Mesendoderm (in vitro differentiated cells): ENCODE data around the gene WHAMM. TPM values are rescaled to one million over a fixed set of nuclear protein-coding genes. Genes with fewer than 3 reads are reported as not detected.
"Not testable (repeated sequence)": the region's sequence is repeated elsewhere in the genome, so short reads cannot be mapped to it uniquely, and the experiment has no call there.

Source experiments
- DNase-seq: peaks from one replicate; pipeline ENCODE4 v3.0.0; 2013
- H2AK5ac ChIP-seq: 2 replicates; pipeline ENCODE4 v1.6.1; 2013; ENCODE audit warnings: low read length, inconsistent platforms
- H2BK120ac ChIP-seq: 2 replicates; pipeline ENCODE4 v1.6.1; 2013; ENCODE audit warnings: low read depth, mild to moderate bottlenecking, low read length, moderate library complexity, mixed read lengths
- H2BK15ac ChIP-seq: replicated peaks from 2 replicates; pipeline ENCODE4 v1.6.1; 2013; ENCODE audit warnings: low read depth, mild to moderate bottlenecking, moderate library complexity
- H2BK5ac ChIP-seq: 2 replicates; pipeline ENCODE4 v1.6.1; 2013; ENCODE audit warnings: low read length, inconsistent platforms
- H3K18ac ChIP-seq: 2 replicates; pipeline ENCODE4 v1.6.1; 2013; ENCODE audit warnings: mild to moderate bottlenecking, low read length, mixed read lengths
- H3K23ac ChIP-seq: one replicate; pipeline ENCODE4 v1.6.1; 2013; ENCODE audit warnings: low read length
- H3K27ac ChIP-seq: 2 replicates; pipeline ENCODE4 v1.5.1; 2013; ENCODE audit warnings: low read depth, mild to moderate bottlenecking, inconsistent platforms, low read length, moderate library complexity
- H3K27me3 ChIP-seq: 2 replicates; pipeline ENCODE4 v1.6.1; 2013; ENCODE audit warnings: low read length, control low read depth, mild to moderate bottlenecking, inconsistent platforms; ENCODE audit not compliant: insufficient read depth, poor library complexity
- H3K36me3 ChIP-seq: 2 replicates; pipeline ENCODE4 v1.6.1; 2013; ENCODE audit warnings: low read length, inconsistent platforms; ENCODE audit not compliant: control insufficient read depth, insufficient read depth
- H3K4ac ChIP-seq: one replicate; pipeline ENCODE4 v1.6.1; 2013; ENCODE audit warnings: low read depth, mild to moderate bottlenecking, low read length, moderate library complexity
- H3K4me1 ChIP-seq: 2 replicates; pipeline ENCODE4 v1.6.1; 2013; ENCODE audit warnings: low read depth, low read length, inconsistent platforms; ENCODE audit not compliant: control insufficient read depth
- H3K4me2 ChIP-seq: 2 replicates; pipeline ENCODE4 v1.6.1; 2013; ENCODE audit warnings: low read length
- H3K4me3 ChIP-seq: 2 replicates; pipeline ENCODE4 v1.5.1; 2013; ENCODE audit warnings: mild to moderate bottlenecking, low read length
- H3K56ac ChIP-seq: one replicate; pipeline ENCODE4 v1.6.1; 2013; ENCODE audit warnings: low read length
- H3K79me1 ChIP-seq: 2 replicates; pipeline ENCODE4 v1.6.1; 2013; ENCODE audit warnings: low read length, inconsistent platforms
- H3K79me2 ChIP-seq: 2 replicates; pipeline ENCODE4 v1.6.1; 2013; ENCODE audit warnings: mild to moderate bottlenecking, low read length; ENCODE audit not compliant: control insufficient read depth, insufficient read depth
- H3K9ac ChIP-seq: 2 replicates; pipeline ENCODE4 v1.6.1; 2013; ENCODE audit warnings: low read length, inconsistent platforms
- H4K5ac ChIP-seq: one replicate; pipeline ENCODE4 v1.6.1; 2013; ENCODE audit warnings: low read length
- H4K8ac ChIP-seq: one replicate; pipeline ENCODE4 v1.6.1; 2013; ENCODE audit warnings: low read depth, mild to moderate bottlenecking, control low read depth, low read length, moderate library complexity
- WGBS: extraction: QIAGEN DNeasy Blood & Tissue Kit; methylation state at CpG from one replicate; pipeline ENCODE4 v1.1.7; 2013; ENCODE audit warnings: low lambda C conversion rate, missing lambda C conversion rate; ENCODE audit not compliant: insufficient coverage; ENCODE audit errors: extremely low coverage; 5-methylcytosine and 5-hydroxymethylcytosine counted together
- polyA plus RNA-seq, 2 experiments: library from polyadenylated mRNA; stranded (reverse); fragments of 200-250 nt; gene quantifications; one replicate each; pipeline ENCODE4 v1.2.3, GENCODE V29; 2013

Gene WHAMM, protein sequence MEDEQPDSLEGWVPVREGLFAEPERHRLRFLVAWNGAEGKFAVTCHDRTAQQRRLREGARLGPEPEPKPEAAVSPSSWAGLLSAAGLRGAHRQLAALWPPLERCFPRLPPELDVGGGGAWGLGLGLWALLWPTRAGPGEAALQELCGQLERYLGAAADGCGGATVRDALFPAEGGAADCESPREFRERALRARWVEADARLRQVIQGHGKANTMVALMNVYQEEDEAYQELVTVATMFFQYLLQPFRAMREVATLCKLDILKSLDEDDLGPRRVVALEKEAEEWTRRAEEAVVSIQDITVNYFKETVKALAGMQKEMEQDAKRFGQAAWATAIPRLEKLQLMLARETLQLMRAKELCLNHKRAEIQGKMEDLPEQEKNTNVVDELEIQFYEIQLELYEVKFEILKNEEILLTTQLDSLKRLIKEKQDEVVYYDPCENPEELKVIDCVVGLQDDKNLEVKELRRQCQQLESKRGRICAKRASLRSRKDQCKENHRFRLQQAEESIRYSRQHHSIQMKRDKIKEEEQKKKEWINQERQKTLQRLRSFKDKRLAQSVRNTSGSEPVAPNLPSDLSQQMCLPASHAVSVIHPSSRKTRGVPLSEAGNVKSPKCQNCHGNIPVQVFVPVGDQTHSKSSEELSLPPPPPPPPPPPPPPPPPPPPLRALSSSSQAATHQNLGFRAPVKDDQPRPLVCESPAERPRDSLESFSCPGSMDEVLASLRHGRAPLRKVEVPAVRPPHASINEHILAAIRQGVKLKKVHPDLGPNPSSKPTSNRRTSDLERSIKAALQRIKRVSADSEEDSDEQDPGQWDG
- polyA plus RNA-seq (2013, experiment 1 of 2): 1.8 TPM
- 2.3 TPM for polyA plus RNA-seq (2013, experiment 2 of 2)

DNA sequence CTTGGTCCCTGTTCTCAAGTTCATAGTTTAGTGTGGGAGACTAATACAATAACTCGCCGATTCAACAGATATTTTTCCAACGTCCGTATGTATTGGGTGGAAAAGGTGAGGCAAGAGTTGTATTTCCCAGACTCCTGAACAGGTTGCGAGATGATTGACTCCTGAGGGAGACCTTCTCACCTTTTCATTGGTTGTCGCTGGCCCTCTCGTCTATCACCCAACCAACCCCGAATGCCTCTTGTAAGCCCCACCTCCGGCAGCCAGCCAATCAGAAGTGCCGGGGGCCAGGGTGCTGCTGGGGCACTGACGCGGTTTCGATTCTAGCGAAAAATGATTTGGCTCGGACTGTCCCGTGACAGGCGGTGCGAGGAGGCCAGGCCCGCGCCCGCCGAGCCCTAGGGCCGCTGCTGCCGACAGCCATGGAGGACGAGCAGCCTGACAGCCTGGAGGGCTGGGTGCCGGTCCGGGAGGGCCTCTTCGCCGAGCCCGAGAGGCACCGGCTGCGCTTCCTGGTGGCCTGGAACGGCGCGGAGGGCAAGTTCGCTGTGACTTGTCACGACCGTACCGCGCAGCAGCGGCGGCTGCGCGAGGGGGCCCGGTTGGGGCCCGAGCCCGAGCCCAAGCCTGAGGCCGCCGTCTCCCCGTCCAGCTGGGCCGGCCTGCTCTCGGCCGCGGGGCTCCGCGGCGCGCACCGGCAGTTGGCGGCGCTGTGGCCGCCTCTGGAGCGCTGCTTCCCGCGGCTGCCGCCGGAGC is at the start of gene WHAMM:
WHAMM (plus strand) TSS at position 321 of the 753 bp plus-strand sequence; CDS start at position 420, 99 bp downstream.
- H3K79me1 ChIP-seq: peaks cover 1% of the 10 kb centered on the region
- peak within 1 kb of the TSS; percentile 93 for H3K56ac ChIP-seq
- no peaks in the 10 kb centered on the region for H3K79me2 ChIP-seq
- WGBS: no CpG with 5 or more reads among the region's 67 CpGs
- H3K18ac ChIP-seq: peak within 1 kb of the TSS; percentile 81
- peak within 1 kb of the TSS; percentile 97 for H3K23ac ChIP-seq
- H3K9ac ChIP-seq: peak within 1 kb of the TSS; percentile 90
- H2BK15ac ChIP-seq: no peak within 1 kb of the TSS
- no peaks in the 10 kb centered on the region for H3K27me3 ChIP-seq
- no peaks in the 10 kb centered on the region for H3K4me1 ChIP-seq
- DNase-seq: peak; percentile 98
- no peak within 1 kb of the TSS for H2AK5ac ChIP-seq
- no peak within 1 kb of the TSS for H2BK120ac ChIP-seq
- no peak within 1 kb of the TSS for H4K8ac ChIP-seq
- peaks cover 2% of the 10 kb centered on the region for H3K36me3 ChIP-seq
- H4K5ac ChIP-seq: no peak within 1 kb of the TSS
- peak within 1 kb of the TSS; percentile 72 for H3K4me3 ChIP-seq
- H3K4ac ChIP-seq: peak within 1 kb of the TSS; percentile 94
- peak within 1 kb of the TSS; percentile 61 for H3K4me2 ChIP-seq
- H3K27ac ChIP-seq: peak within 1 kb of the TSS; percentile 79
- no peak within 1 kb of the TSS for H2BK5ac ChIP-seq

DNA sequence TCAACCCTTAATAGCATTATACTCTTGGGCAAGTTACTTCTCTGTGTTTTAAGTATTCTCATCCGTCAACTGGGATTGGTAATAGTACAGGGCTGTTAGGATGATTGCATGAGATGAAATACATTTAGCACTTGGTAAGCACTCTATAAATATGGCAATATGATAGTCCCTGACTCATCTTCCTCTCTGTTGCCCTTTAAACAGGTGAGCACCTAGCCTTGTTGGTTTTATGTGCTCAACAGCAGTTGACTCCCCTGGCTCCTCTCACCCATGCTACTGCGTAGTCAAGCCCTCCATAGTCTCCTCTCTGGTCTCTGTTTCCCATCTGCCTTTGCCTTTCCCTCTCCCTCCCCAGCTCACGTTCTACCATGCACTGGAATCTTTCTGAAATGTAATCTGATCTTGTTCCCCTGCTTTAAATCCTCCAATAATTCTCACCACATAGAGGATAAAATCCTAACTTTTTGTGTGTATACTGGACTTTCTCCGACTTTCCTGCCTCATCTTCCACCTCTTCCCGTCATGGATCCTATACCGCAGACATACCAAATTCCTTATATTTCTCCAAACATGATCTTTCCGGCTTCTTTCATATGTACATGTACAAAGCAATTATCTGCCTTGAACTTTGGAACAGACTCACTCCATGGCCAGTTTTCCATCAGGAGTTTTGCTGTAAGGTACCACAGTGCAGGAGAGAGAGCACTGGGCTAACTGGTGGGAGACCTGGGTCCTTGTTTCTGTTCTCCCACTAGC is 45.9 kb upstream of the WHAMM start:
- Histone ChIP-seq H3K79me1 (no peaks in the 10 kb centered on the region), H2BK15ac (no peak overlapping the region), H3K27ac (no peak overlapping the region), H3K4me3 (no peak overlapping the region), H3K36me3 (peaks cover 7% of the 10 kb centered on the region), H3K79me2 (no peaks in the 10 kb centered on the region), H3K27me3 (no peaks in the 10 kb centered on the region), H3K56ac (no peak overlapping the region), H3K18ac (no peak overlapping the region), H4K5ac (no peak overlapping the region), H4K8ac (no peak overlapping the region), H3K4me2 (no peak overlapping the region), H3K23ac (no peak overlapping the region), H3K9ac (no peak overlapping the region), H2BK120ac (no peak overlapping the region), H3K4me1 (no peaks in the 10 kb centered on the region), H2BK5ac (no peak overlapping the region), H3K4ac (no peak overlapping the region), H2AK5ac (no peak overlapping the region)
- no CpG with 5 or more reads among the region's 7 CpGs for WGBS
- no peak for DNase-seq

DNA sequence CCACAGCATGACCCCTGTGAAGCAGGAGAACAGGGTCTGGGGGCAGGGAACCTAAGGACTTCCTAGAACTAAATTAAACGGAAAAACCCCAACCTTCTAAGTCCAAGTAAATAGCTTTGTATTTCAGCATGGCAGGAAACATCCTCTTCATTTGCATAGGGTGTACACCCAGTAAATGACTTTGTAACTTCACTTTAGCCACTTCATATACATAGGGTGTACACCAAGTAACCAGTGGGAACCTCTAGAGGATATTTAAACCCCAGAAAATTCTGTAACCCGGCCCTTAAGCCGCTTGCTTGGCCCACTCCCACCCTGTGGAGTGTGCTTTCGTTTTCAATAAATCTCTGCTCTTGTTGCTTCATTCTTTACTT is 45.3 kb upstream of the WHAMM start:
- H3K4me3 ChIP-seq: no peak overlapping the region
- no peak overlapping the region for H3K23ac ChIP-seq
- no peak overlapping the region for H3K9ac ChIP-seq
- no peak overlapping the region for H2AK5ac ChIP-seq
- no peak for DNase-seq
- no peak overlapping the region for H2BK15ac ChIP-seq
- no peak overlapping the region for H4K8ac ChIP-seq
- no peak overlapping the region for H2BK5ac ChIP-seq
- no peaks in the 10 kb centered on the region for H3K27me3 ChIP-seq
- no peak overlapping the region for H3K18ac ChIP-seq
- no peak overlapping the region for H4K5ac ChIP-seq
- no peaks in the 10 kb centered on the region for H3K4me1 ChIP-seq
- no peak overlapping the region for H3K4me2 ChIP-seq
- no CpG with 5 or more reads among the region's 4 CpGs for WGBS
- H3K27ac ChIP-seq: no peak overlapping the region
- H3K4ac ChIP-seq: no peak overlapping the region
- no peaks in the 10 kb centered on the region for H3K79me2 ChIP-seq
- peaks cover 3% of the 10 kb centered on the region for H3K36me3 ChIP-seq
- H3K79me1 ChIP-seq: no peaks in the 10 kb centered on the region
- no peak overlapping the region for H2BK120ac ChIP-seq
- H3K56ac ChIP-seq: no peak overlapping the region

DNA sequence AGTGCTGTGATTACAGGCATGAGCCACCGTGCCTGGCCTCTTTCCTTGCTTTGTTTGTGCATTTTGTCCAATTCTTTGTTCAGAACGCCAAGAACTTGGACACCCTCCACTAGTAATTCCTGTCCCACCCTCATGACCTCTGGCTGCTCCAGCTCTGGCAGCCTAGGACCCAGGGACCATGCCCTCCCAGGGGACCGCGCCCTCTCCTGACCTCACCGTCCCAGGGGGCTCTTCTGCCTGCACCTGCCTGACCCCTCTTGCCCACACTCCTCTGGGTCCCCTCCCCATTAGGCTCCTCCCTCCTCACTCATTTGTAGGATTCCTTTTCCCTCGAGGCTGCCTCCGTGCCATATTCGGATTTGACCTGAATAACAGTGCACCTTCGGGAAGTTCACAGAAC is 44.7 kb upstream of the WHAMM start:
- H3K9ac ChIP-seq: no peak overlapping the region
- WGBS: no CpG with 5 or more reads among the region's 9 CpGs
- H3K4me2 ChIP-seq: no peak overlapping the region
- H3K4me3 ChIP-seq: no peak overlapping the region
- H3K23ac ChIP-seq: no peak overlapping the region
- no peak overlapping the region for H3K18ac ChIP-seq
- no peak overlapping the region for H3K4ac ChIP-seq
- H3K56ac ChIP-seq: no peak overlapping the region
- H3K79me2 ChIP-seq: no peaks in the 10 kb centered on the region
- H3K27ac ChIP-seq: no peak overlapping the region
- H3K4me1 ChIP-seq: no peaks in the 10 kb centered on the region
- H3K27me3 ChIP-seq: no peaks in the 10 kb centered on the region
- no peak for DNase-seq
- no peak overlapping the region for H4K5ac ChIP-seq
- H4K8ac ChIP-seq: no peak overlapping the region
- H2BK15ac ChIP-seq: no peak overlapping the region
- H3K36me3 ChIP-seq: peaks cover 2% of the 10 kb centered on the region
- no peak overlapping the region for H2AK5ac ChIP-seq
- no peaks in the 10 kb centered on the region for H3K79me1 ChIP-seq
- H2BK120ac ChIP-seq: no peak overlapping the region
- no peak overlapping the region for H2BK5ac ChIP-seq

DNA sequence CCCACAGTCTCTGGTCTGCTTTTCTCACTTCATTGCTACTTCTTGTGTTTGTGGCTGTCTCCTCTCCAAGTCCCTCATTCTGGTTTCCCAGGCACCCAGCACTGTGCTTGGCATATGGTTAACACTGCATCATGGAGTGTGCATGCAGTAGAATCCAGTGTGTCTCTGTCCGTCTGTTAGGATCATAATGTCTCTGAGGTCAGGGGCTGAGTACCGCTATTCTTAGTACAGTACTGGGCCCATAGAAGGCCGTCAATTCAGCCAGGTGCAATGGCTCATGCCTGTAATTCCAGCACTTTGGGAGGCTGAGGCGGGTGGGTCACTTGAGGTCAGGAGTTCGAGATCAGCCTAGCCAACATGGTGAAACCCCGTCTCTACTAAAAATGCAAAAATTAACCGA is 43.2 kb upstream of the WHAMM start:
- no CpG with 5 or more reads among the region's 7 CpGs for WGBS

More for the DNA sequence above, 43.2 kb upstream of the WHAMM start:
- not testable (repeated sequence) for H3K27me3 ChIP-seq, H3K18ac ChIP-seq, H4K5ac ChIP-seq, H3K4me2 ChIP-seq, H3K36me3 ChIP-seq, DNase-seq, H3K79me2 ChIP-seq, H3K79me1 ChIP-seq, H3K4ac ChIP-seq, H2BK120ac ChIP-seq, H3K27ac ChIP-seq, H2AK5ac ChIP-seq, H3K9ac ChIP-seq, H3K4me3 ChIP-seq, H3K56ac ChIP-seq, H2BK15ac ChIP-seq, H3K23ac ChIP-seq, H2BK5ac ChIP-seq, H3K4me1 ChIP-seq, H4K8ac ChIP-seq
